OCI-LY1 (cell line): ENCODE data around the gene HSPA5.

ENCODE experiments used
- CTCF ChIP-seq: fragments of 200-600 bp; sonication (generic), shearing (Covaris generic); IDR thresholded peaks from 2 replicates; pipeline ENCODE4 v1.5.1; 2017; ENCODE audit warnings: mild to moderate bottlenecking, antibody characterized with exemption, low read length, moderate library complexity, mixed read lengths
- EZH2 ChIP-seq: fragments of 200-600 bp; sonication (generic), shearing (Covaris generic); IDR thresholded peaks from 2 replicates; pipeline ENCODE4 v1.8.0; 2017; ENCODE audit warnings: borderline replicate concordance, mixed run types, mild to moderate bottlenecking, antibody characterized with exemption, low read length, moderate library complexity, mixed read lengths

GRCh38 chr9:125261501-125262293, 20.6 kb upstream of the HSPA5 start, which contains the start of gene GAPVD1:
- peak; percentile 37 for TF ChIP-seq CTCF
- TF ChIP-seq EZH2, result no peak
